SK-N-MC (cell line): Measurements from ENCODE around the gene PLEKHA5.
"Not testable (repeated sequence)": the region's sequence is repeated elsewhere in the genome, so short reads cannot be mapped to it uniquely, and the experiment has no call there.

ENCODE experiments used
- DNase-seq: peaks from one replicate; pipeline ENCODE4 v3.0.0-alpha.2; 2011; ENCODE audit warnings: low read depth, low spot score
- H3K27ac ChIP-seq: fragments of 200-600 bp; sonication (generic); 2 replicates; pipeline ENCODE4 v1.5.1; 2016; ENCODE audit warnings: mixed run types
- H3K36me3 ChIP-seq: fragments of 200-600 bp; sonication (generic); 2 replicates; pipeline ENCODE4 v1.6.1; 2017; ENCODE audit warnings: antibody characterized with exemption, low read length, mixed read lengths; ENCODE audit not compliant: insufficient read depth
- H3K4me3 ChIP-seq: fragments of 200-600 bp; sonication (generic); 2 replicates; pipeline ENCODE4 v1.5.1; 2016
- H3K9ac ChIP-seq: fragments of 200-600 bp; sonication (generic); 2 replicates; pipeline ENCODE4 v1.8.0; 2017; ENCODE audit warnings: mixed run types, mixed read lengths; ENCODE audit not compliant: insufficient read length
- H3K9me3 ChIP-seq: fragments of 200-600 bp; sonication (generic); 2 replicates; pipeline ENCODE4 v1.6.1; 2017; ENCODE audit warnings: low read depth, mild to moderate bottlenecking, antibody characterized with exemption, low read length, moderate library complexity, mixed read lengths
- EZH2 ChIP-seq: fragments of 200-600 bp; sonication (generic); IDR thresholded peaks from one replicate; pipeline ENCODE4 v1.6.1; 2017; ENCODE audit warnings: antibody characterized with exemption
- FOXP2 ChIP-seq: optimal IDR thresholded peaks from 2 replicates; pipeline ENCODE3; 2011; ENCODE audit warnings: mild to moderate bottlenecking, moderate library complexity; ENCODE audit not compliant: insufficient read depth; ENCODE audit errors: extremely low read length, control extremely low read depth
- POLR2AphosphoS5 ChIP-seq: IDR thresholded peaks from 2 replicates; pipeline ENCODE4 v1.6.1; 2012; ENCODE audit warnings: mild to moderate bottlenecking, low read depth, low read length, borderline replicate concordance

Gene PLEKHA5

DNA sequence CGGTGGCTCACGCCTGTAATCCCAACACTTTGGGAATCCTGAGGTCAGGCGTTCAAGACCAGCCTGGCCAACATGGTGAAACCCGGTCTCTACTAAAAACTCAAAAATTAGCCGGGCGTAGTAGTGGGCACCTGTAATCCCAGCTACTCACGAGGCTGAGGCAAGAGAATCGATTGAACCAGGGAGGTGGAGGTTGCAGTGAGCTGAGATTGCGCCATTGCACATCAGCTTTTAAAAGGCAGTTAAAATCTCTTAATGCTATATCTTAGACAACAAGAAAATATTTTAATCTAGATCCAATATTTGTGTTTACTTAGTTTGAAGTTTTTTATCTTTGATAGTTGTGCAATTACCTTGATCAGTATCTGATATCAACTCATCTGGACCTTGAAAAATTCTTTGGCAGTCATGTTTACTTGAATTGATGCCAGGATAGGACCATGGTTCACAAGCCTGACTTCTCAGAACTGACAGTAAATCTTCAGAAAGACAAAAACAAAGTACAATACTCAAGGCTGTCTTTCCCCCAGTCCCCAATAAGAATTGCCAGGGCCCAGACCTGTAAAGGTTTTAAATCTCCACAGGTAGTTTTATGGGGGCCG lies 174.7 kb downstream of the PLEKHA5 start:
- DNase-seq: no peak
- Histone ChIP-seq H3K27ac (no peak overlapping the region), H3K4me3 (no peak overlapping the region), H3K9me3 (no peaks in the 10 kb centered on the region), H3K9ac (no peak overlapping the region), H3K36me3 (0 out of 2 replicates have a peak, but pooled peaks cover 3% of the 10 kb centered on the region)
- TF ChIP-seq FOXP2: no peak
- TF ChIP-seq EZH2: no peak
- no peak for TF ChIP-seq POLR2AphosphoS5

DNA sequence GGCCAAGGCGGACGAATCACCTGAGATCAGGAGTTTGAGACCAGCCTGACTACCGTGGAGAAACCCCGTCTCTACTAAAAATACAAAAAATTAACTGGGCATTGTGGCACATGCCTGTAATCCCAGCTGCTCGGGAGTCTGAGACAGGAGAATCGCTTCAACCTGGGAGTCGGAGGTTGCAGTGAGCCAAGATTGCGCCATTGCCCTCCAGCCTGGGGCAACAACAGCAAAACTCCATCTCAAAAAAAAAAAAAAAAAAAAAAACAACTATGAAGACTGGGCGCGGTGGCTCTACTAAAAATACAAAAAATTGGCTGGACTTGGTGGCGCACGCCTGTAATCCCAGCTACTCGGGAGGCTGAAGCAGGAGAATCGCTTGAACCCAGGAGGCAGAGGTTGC lies 176.1 kb downstream of the PLEKHA5 start:
- not testable (repeated sequence) for H3K9me3 ChIP-seq, H3K4me3 ChIP-seq, H3K9ac ChIP-seq, H3K27ac ChIP-seq, DNase-seq, H3K36me3 ChIP-seq

DNA sequence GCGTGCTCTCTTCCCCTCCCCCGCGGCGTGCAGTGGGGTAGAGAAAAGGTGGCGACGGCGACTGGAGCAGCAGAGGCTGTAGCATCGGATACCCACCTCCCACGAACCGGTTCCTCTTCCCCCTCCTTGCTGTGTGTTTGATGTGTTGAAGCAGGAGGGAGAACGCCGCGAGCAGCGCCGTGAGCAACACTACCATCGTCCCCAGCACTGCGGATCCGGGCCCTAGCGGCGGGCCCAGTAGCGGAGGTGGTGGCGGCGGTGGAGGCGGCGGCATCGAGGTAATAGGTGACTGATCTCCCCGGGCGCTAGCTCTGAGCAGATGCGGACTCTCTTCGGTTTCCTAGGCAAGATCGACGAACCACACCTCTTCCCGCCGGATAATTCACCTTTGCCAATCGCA lies 176.8 kb downstream of the PLEKHA5 start:
- Histone ChIP-seq H3K9ac (no peak overlapping the region), H3K9me3 (no peaks in the 10 kb centered on the region), H3K4me3 (no peak overlapping the region), H3K36me3 (0 out of 2 replicates have a peak, but pooled peaks cover 3% of the 10 kb centered on the region), H3K27ac (no peak overlapping the region)
- no peak for DNase-seq
- TF ChIP-seq FOXP2 (no peak), POLR2AphosphoS5 (no peak), EZH2 (no peak)

DNA sequence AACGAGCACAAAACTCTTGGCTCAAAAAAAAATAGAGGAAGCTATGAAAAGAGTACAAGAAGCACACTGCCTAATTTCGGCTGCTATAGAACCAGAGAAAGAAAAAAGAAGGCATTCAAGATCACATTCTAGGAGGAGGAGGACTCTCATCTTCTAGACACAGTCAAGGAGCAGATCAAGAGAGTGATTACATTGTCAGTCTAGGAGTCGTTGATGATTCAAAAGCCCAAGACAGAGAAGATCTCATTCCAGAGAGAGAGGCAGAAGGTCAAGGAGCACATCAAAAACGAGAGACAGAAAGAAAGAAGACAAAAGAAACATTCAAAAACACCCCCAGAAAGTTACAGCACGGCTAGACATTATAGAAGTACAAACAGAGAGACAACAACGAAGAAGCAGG lies 177.9 kb downstream of the PLEKHA5 start:
- 0 out of 2 replicates have a peak, but pooled peaks cover 3% of the 10 kb centered on the region for H3K36me3 ChIP-seq
- no peaks in the 10 kb centered on the region for H3K9me3 ChIP-seq
- H3K4me3 ChIP-seq: no peak overlapping the region
- no peak for DNase-seq
- H3K27ac ChIP-seq: no peak overlapping the region
- no peak for TF ChIP-seq EZH2
- no peak for TF ChIP-seq FOXP2
- no peak for TF ChIP-seq POLR2AphosphoS5
- H3K9ac ChIP-seq: no peak overlapping the region

DNA sequence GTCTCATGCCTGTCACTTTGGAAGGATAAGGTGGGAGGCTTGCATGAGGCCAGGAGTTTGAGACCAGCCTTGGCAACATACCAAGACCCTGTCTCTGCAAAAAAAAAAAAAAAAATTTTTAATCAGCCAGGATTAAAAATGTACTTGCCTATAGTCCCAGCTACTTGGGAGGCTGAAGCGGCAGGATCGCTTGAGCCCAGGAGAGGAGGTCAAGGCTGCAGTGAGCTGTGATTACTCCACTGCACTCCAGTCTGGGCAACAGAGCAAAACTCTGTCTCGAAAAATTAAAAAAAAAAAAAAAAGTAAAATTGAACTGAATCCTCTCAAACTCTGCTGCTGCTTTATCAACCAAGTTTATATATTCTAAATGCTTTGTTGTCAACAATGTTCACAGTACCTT lies 181.6 kb downstream of the PLEKHA5 start:
- no peak for TF ChIP-seq EZH2
- TF ChIP-seq POLR2AphosphoS5: no peak
- TF ChIP-seq FOXP2: no peak
- H3K27ac ChIP-seq: no peak overlapping the region

DNA sequence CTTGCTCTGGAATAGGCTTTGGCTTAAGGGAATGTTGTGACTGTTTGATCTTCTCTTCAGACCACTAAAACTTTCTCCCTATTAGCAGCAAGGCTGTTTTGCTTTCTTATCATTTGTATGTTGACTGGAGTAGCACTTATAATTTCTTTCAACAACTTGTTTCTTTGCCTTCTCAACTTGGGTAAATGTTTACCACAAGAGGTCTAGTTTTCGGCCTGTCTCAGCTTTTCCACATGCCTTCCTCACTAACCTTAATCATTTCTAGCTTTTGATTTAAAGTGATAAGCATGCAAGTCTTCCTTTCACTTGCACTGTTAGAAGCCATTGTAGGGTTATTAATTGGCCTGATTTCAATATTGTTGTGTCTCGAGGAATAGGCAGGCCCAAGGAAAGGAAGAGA lies 183.1 kb downstream of the PLEKHA5 start:
- Histone ChIP-seq H3K9ac (no peak overlapping the region), H3K4me3 (no peak overlapping the region), H3K36me3 (no peaks in the 10 kb centered on the region), H3K9me3 (no peaks in the 10 kb centered on the region), H3K27ac (no peak overlapping the region)
- TF ChIP-seq EZH2 (no peak), POLR2AphosphoS5 (no peak), FOXP2 (no peak)
- DNase-seq: no peak

More for the DNA sequence above, 181.6 kb downstream of the PLEKHA5 start:
- no peak for DNase-seq
- no peaks in the 10 kb centered on the region for H3K36me3 ChIP-seq
- no peaks in the 10 kb centered on the region for H3K9me3 ChIP-seq
- no peak overlapping the region for H3K9ac ChIP-seq
- no peak overlapping the region for H3K4me3 ChIP-seq

DNA sequence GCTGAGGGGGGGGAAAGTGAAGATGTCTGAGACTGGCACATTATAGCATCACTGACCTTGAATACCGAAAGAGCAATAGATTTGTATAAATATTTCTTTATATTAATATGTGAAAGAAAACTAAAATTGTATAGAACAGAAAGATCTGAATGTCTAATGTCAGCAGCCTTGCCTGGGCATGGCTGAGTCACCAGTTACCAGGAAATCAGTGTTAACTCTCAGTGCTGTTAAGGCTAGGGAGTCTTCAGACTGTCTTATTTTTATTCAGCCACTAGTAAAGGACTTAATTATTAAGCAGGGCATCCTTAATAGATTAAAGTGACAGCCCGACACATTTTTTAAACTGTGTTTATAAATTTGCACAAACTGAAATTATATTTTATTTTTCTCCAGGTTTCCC lies 186.9 kb downstream of the PLEKHA5 start:
- Histone ChIP-seq H3K9me3 (no peaks in the 10 kb centered on the region), H3K27ac (no peak overlapping the region), H3K4me3 (no peak overlapping the region), H3K9ac (no peak overlapping the region), H3K36me3 (no peaks in the 10 kb centered on the region)
- DNase-seq: no peak
- no peak for TF ChIP-seq POLR2AphosphoS5
- TF ChIP-seq EZH2: no peak
- TF ChIP-seq FOXP2: no peak

DNA sequence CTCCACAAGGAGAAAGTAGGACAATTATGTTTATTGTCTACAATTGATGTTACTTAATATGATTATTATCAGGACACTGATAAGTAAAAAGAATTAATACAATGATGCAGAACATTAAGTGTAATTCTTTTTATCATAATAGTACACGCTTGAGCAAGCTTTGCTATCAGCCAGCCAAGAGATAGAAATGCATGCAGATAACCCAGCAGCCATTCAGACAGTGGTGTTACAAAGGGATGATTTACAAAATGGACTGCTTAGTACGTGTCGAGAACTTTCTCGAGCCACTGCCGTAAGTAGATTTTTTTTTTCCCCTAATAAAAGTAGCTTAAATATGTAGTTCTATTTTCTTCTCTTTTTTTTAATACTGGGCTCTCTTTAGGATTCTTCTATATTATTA lies 192.8 kb downstream of the PLEKHA5 start:
- H3K36me3 ChIP-seq: no peaks in the 10 kb centered on the region
- TF ChIP-seq POLR2AphosphoS5: no peak
- TF ChIP-seq EZH2: no peak
- TF ChIP-seq FOXP2: no peak
- H3K9me3 ChIP-seq: no peaks in the 10 kb centered on the region
- no peak overlapping the region for H3K27ac ChIP-seq
- no peak overlapping the region for H3K4me3 ChIP-seq
- DNase-seq: no peak
- no peak overlapping the region for H3K9ac ChIP-seq

DNA sequence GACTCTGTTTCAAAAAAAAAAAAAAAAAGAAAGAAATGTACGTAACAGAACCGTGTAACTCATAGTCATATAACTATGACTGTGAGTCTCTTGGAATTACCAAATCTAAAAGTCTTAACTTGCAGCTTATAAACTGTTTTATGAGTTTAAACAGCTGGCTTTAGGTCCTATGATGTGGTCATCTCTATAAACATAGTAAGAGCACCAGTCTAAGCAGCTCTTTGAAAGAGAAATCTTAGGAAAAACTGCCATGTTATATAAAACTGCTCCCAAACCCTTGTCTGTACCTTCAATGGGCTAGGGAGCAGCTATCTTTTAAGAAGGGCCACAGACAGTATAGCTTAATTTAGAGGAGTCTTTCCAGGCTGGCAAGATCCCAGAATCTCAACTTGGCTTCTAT lies 194.3 kb downstream of the PLEKHA5 start:
- Histone ChIP-seq H3K9ac (no peak overlapping the region), H3K4me3 (no peak overlapping the region), H3K36me3 (no peaks in the 10 kb centered on the region), H3K27ac (no peak overlapping the region), H3K9me3 (no peaks in the 10 kb centered on the region)
- no peak for DNase-seq
- no peak for TF ChIP-seq EZH2
- TF ChIP-seq FOXP2: no peak
- TF ChIP-seq POLR2AphosphoS5: no peak
